K562 (cell line): ENCODE measurements around the gene ASIC5. TPM values are rescaled to one million over a fixed set of nuclear protein-coding genes. Genes with fewer than 3 reads are reported as not detected.
A peak's percentile ranks its signal among the peaks of the same experiment; 100 is the strongest.

Experiments
- BRD9 ChIP-seq: fragments of 450-650 bp; IDR thresholded peaks from 2 replicates; pipeline ENCODE4 v1.6.1; 2018; ENCODE audit warnings: low read depth; ENCODE audit not compliant: partially characterized antibody
- BRF1 ChIP-seq: IDR thresholded peaks from 3 replicates; pipeline ENCODE4 v1.6.1; 2011; ENCODE audit warnings: borderline replicate concordance, mild to moderate bottlenecking; ENCODE audit not compliant: insufficient read length; ENCODE audit errors: extremely low read depth
- CBX8 ChIP-seq: fragments of 200-600 bp; sonication (generic); IDR thresholded peaks from 2 replicates; pipeline ENCODE4 v1.6.1; 2012; ENCODE audit warnings: borderline replicate concordance, mixed run types, low read depth, mild to moderate bottlenecking, moderate library complexity, mixed read lengths, low read length, control low read depth, inconsistent platforms; ENCODE audit not compliant: poor library complexity, severe bottlenecking; ENCODE audit errors: extremely low read depth
- CREB3L1 ChIP-seq: fragments of 450-650 bp; IDR thresholded peaks from 2 replicates; pipeline ENCODE4 v1.6.1; 2014; ENCODE audit warnings: low read depth, mild to moderate bottlenecking, moderate library complexity, borderline replicate concordance
- CTCF ChIP-seq, 3 experiments: IDR thresholded peaks in 2 of 3; conservative IDR thresholded peaks in 1 of 3; 2 replicates each; pipeline ENCODE4 v1.5.1; 2011 to 2012; ENCODE audit warnings: low read length in 3 of 3, mild to moderate bottlenecking in 3 of 3, control low read depth in 2 of 3, improper control_type of control experiment in 1 of 3, inconsistent platforms in 1 of 3, low read depth in 1 of 3, mixed read lengths in 1 of 3, moderate library complexity in 1 of 3; ENCODE audit not compliant: insufficient read depth in 2 of 3
- GABPA ChIP-seq: fragments of 200-800 bp; sonication (Bioruptor generic); conservative IDR thresholded peaks from 2 replicates; pipeline ENCODE4 v1.6.1; 2016; ENCODE audit warnings: low read depth, missing genetic modification characterization, missing compliant biosample characterization
- KAT2B ChIP-seq: IDR thresholded peaks from one replicate; pipeline ENCODE4 v1.6.1; 2012; ENCODE audit warnings: low read depth, mild to moderate bottlenecking, control low read depth, inconsistent platforms, low read length, moderate library complexity
- KDM5B ChIP-seq: fragments of 200-600 bp; sonication (generic); IDR thresholded peaks from 2 replicates; pipeline ENCODE4 v1.6.1; 2012; ENCODE audit warnings: low read depth, mild to moderate bottlenecking, moderate library complexity, low read length, control low read depth, inconsistent platforms; ENCODE audit not compliant: insufficient replicate concordance
- NFATC3 ChIP-seq: fragments of 450-650 bp; IDR thresholded peaks from 2 replicates; pipeline ENCODE4 v1.6.1; 2017; ENCODE audit warnings: mild to moderate bottlenecking
- NUFIP1 ChIP-seq: fragments of 450-650 bp; IDR thresholded peaks from 2 replicates; pipeline ENCODE4 v1.6.1; 2018; ENCODE audit not compliant: partially characterized antibody
- RAD21 ChIP-seq, 2 experiments: fragments of 250-450 bp in 1 of 2; fragments of 450-650 bp in 1 of 2; sonication (Bioruptor Pico) in 1 of 2; formaldehyde crosslinking in 1 of 2; IDR thresholded peaks in 1 of 2; conservative IDR thresholded peaks in 1 of 2; 2 replicates each; pipeline versions ENCODE4 v1.4.0 to v1.8.0; 2020 to 2022; ENCODE audit warnings: mild to moderate bottlenecking in 2 of 2, moderate library complexity in 1 of 2
- RCOR1 ChIP-seq, 2 experiments: IDR thresholded peaks; 2 replicates each; pipeline ENCODE4 v1.6.1; 2012; ENCODE audit warnings: low read depth in 2 of 2, low read length in 2 of 2, borderline replicate concordance in 1 of 2, improper control_type of control experiment in 1 of 2
- SNAPC5 ChIP-seq: fragments of 250-450 bp; sonication (Bioruptor Pico); IDR thresholded peaks from 2 replicates; pipeline ENCODE4 v1.8.0; 2021; ENCODE audit warnings: moderate library complexity, mild to moderate bottlenecking, inconsistent platforms
- SPI1 ChIP-seq: IDR thresholded peaks from 2 replicates; pipeline ENCODE4 v1.6.1; 2011; ENCODE audit warnings: low read depth, low read length, control low read depth, borderline replicate concordance
- XRCC5 ChIP-seq: fragments of 200-400 bp; formaldehyde crosslinking; IDR thresholded peaks from 2 replicates; pipeline ENCODE4 v1.6.1; 2017; ENCODE audit warnings: low read depth, mild to moderate bottlenecking, low read length
- ZC3H8 ChIP-seq: fragments of 450-650 bp; IDR thresholded peaks from 2 replicates; pipeline ENCODE4 v1.6.1; 2017
- polyA plus RNA-seq, 8 experiments: library from polyadenylated mRNA; depleted of rRNA in 4 of 8; stranded (reverse) in 5 of 8; unstranded in 3 of 8; fragments of >200 nt; fragmentation: Nextera tagmentation in 2 of 8; fragmentation: Illumina TruSeq in 1 of 8; extraction: Ambion mirVana in 2 of 8; extraction: Trizol in 1 of 8; gene quantifications; 2 replicates each; pipeline versions ENCODE4 v1.2.1 to v1.2.3, GENCODE V29; 2011 to 2014; ENCODE audit warnings: inconsistent platforms in 1 of 8, missing spikeins in 1 of 8
- total RNA-seq, 7 experiments: library from RNA; depleted of rRNA in 6 of 7; stranded (reverse); fragments of >200 nt in 6 of 7; fragmentation: Illumina TruSeq in 2 of 7; extraction: Trizol in 2 of 7; gene quantifications; 2 replicates each; pipeline versions ENCODE4 v1.2.1 to v1.2.3, GENCODE V29; 2011 to 2021; ENCODE audit warnings: low replicate concordance in 1 of 7

Gene ASIC5
- total and polyA plus RNA-seq, 9 of the 15 experiments (the other 6 are each of a cell fraction or from before 2014, with no cell fraction given): not detected

GRCh38 chr4:155809835-155810234, 56.2 kb downstream of the ASIC5 start (continued):
- peak in 2 of 3 experiments; percentile 16 to 36; a peak in 2 of 6 replicates for TF ChIP-seq CTCF (IDR thresholded peaks at IDR 0.05 in 2 of 3, conservative IDR thresholded peaks at IDR 0.05 in 1 of 3; ENCODE audit: insufficient read depth in 2 of 3, low read depth in 1 of 3, low read length in 3 of 3)
- TF ChIP-seq SNAPC5 (CRISPR knock-in tag): no peak
- TF ChIP-seq NUFIP1: no peak
- TF ChIP-seq ZC3H8: no peak
- TF ChIP-seq XRCC5: no peak
- no peak for TF ChIP-seq RCOR1 (IDR thresholded peaks at IDR 0.05; ENCODE audit: borderline replicate concordance in 1 of 2, low read depth in 2 of 2, low read length in 2 of 2)
- no peak for TF ChIP-seq CBX8
- TF ChIP-seq RAD21 (CRISPR knock-in tag; conservative IDR thresholded peaks at IDR 0.05 in 1 of 2, IDR thresholded peaks at IDR 0.05 in 1 of 2): peak; percentile 51 to 54
- no peak for TF ChIP-seq NFATC3
- TF ChIP-seq KDM5B: no peak
- TF ChIP-seq KAT2B: no peak
- TF ChIP-seq GABPA (tag): peak; percentile 83
- no peak for TF ChIP-seq CREB3L1
- no peak for TF ChIP-seq SPI1
- no peak for TF ChIP-seq BRD9
- TF ChIP-seq BRF1: no peak
- TF ChIP-seq, all 486 proteins: peak for 5
